GM18511 (cell line): ENCODE data around the gene NEU4.
"Not testable (repeated sequence)": the region's sequence is repeated elsewhere in the genome, so short reads cannot be mapped to it uniquely, and the experiment has no call there.

Source experiments
- ATAC-seq: cut with Tn5 transposase; IDR thresholded peaks from one replicate; pipeline ENCODE4 v1.9.1; 2021; ENCODE audit warnings: mild to moderate bottlenecking, moderate library complexity; ENCODE audit not compliant: unreplicated experiment

NEU4 gene

DNA sequence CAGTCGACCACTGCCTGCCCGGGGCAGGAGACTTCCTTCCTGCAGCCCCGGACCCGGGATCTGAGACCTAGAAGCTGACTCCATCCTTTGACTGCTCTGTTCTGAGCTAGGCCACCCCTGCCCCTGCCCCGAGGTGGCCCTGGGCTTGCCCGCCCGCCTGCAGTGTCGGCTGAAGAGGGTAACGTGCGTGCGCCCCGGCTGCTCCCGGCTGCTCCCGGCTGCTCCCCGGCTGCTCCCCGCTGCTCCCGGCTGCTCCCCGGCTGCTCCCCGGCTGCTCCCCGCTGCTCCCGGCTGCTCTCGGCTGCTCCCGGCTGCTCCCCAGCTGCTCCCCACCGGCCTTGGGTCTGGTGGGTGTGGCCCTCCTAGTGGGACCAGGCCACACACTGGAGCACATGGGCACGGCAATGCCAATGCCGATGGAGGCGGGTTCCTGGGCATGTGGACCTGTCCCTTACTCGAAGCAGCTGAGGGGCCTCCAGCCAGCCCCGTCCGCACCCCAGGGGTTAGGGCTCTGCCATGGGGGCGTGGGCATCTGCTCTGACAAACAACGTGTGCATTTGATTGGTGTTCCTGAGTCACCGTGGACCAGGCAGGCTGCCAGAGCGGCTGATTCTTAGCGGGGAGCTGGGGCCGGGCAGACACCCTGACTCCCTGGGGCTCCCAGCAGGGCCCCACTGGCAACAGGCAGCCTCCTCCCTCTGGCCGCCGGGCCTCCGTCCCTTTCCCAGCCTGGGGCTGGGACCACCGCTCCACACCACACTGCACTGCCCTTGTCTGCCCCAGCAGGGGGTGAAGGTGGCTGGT lies 34.4 kb upstream of the NEU4 start:
- no peak for ATAC-seq

DNA sequence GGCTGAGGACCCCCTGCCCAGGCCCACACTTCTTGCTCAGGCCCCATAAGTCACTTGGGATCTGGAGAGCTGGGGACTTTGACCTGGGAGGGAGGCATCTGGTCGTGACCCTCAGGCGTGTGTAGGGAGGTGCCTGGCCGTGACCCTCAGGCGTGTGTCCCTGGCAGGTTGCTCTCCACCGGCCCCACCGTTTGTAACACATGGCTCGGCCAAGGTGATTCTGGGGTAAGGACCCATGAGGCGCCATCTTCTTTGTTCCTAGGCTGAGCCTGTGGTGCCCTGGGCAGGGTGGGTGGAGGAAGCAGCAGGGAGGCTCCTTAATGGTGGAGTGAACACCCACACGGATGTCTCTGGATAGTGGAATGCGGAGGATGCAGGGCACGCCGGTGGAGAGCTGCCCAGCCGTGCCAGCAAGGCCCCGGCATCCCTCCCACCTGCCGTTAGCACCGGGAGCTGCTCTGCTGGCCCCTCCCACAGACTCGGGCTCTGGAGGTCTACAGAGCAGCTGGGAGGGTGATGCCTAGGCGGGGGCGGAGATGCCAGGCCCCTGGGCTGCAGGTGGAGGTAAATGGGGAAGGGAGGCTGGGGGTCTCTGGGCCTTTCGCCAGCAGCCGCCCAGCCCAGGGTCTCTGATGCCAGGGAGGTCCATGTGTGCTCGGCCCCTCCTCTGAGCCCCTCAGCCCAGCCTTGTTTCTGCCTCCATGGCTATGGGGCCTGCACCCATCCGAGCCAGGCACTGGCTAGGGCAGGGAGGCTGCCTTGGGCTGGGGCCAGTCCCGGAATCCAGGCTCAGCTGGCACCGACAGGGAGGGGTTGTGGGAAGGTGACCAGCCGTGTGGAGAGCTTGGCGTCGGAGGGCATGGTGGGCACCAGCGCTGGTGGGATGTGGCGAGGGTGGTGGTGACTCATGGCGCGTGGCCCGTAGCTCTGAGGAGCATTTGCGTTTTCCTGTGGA lies 33.5 kb upstream of the NEU4 start:
- ATAC-seq, result no peak

DNA sequence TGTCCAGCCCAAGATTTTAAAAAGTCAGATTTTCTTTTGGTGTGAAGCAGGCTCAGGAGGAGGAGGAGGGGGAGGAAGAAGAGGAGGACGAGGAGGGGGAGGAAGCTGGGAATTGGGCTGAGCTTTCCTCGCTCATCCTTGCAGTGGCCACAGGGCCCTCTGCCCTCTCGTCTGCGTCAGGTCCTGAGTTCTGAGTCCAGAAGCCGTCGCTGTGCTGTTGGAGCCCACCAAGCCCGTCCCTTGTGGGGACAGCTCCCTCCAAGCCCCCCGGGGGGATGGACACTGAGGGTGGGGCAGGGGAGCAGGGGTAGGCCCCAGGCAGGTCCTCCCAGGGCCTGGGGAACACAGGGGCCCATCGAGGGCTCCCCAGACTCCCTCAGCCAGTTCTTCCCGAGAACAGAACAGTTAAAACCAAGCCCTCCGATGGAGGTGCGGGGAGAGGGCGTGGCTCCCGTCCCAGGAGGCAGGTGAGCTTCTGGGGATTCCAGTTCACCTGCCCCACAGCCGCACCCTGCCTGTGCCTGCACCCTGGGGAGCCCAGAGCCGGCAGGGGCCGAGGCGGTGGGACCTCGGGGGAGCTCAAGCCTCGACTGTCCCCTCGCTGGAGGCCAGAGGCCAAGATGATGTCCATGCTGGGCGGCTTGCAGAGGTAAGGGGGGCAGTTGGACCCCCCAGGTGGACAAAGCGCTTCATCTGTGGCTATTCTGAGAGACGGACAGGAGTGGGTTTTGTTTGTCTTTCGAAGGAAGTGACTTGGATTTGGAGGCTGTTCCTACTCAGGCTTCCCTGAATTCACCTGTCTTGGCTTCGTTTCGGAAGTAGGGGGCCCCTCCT lies 32.4 kb upstream of the NEU4 start, which contains the start of gene GAL3ST2:
Gene GAL3ST2, plus strand, starts transcription at position 487 of the 834 bp plus-strand sequence. Its CDS starts 134 bp downstream, at position 621.
- no peak for ATAC-seq

- no peak for ATAC-seq
These were observed 31.8 kb upstream of the NEU4 start for GRCh38 chr2:241777170-241777685.

- no peak for ATAC-seq
These were observed 31.0 kb upstream of the NEU4 start for GRCh38 chr2:241777686-241778627.

DNA sequence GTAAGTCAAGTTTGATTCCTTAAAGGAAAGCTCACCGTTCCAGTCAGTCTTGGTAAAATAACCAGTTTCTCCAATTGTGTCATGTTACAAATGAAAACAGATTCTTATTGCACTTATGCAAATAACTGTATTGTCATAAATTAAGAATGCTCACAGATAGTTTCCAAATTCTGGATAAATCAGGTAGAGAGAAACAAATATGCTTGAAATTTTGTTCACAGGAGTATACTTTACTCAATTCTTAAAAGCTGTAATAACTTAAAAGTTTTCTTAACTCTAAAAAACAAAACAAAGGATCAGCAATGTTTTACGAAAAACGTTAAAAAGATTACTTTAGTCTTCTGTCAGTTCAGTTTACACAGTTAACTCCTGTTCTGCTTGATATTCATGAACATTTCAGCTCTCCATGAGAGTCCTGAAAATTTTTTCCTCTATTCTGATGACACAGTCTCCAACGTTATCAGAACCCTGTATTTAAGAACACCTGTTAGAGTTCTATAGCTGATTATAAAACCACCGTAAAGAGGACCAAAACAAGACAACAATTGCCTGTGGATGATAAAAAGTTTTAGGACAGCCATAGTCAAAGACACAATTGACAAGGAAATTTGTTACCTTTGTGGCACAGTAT lies 27.9 kb upstream of the NEU4 start:
- ATAC-seq, result no peak

DNA sequence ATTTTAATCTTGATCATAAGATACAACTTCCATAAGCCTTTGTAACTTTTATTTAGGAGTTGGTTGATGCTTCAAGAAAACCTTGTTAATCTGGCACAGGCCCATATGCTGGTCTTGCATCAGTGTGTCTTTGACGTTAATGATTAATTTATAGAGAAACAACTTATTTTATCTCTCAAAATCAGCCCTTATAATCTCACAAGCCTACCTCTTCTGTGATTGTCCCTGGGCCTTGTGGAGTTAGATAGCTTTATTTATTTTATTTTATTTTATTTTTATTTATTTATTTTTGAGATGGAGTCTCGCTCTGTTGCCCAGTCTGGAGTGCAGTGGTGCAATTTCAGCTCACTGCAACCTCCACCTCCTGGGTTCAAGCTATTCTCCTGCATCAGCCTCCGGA lies 26.9 kb upstream of the NEU4 start:
- not testable (repeated sequence) for ATAC-seq

- no peak for ATAC-seq
These were observed 20.9 kb upstream of the NEU4 start for GRCh38 chr2:241788135-241788534.

GRCh38 chr2:241788572-241788971 lies 20.4 kb upstream of the NEU4 start:
- no peak for ATAC-seq

DNA sequence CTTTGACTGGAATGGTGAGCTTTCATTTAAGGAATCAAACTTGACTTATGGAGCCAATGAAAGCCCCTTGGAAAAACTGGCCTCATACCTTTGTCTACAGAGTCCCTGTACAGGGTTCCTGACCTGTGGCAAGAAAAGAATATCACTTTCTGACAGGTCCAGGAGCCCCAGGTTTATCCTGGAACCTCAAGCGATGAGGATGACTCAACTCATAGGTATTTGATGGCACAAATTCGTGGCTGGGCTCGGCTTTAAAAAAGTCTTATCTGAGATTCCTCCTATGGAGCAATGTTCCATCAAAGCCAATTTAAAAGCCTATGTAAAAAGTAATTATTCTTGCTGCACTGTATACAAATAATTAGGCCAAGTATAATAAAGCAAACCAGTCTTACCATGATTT lies 17.6 kb upstream of the NEU4 start:
- not testable (repeated sequence) for ATAC-seq

- no peak for ATAC-seq
These were observed 15.6 kb upstream of the NEU4 start for GRCh38 chr2:241793385-241793784.

DNA sequence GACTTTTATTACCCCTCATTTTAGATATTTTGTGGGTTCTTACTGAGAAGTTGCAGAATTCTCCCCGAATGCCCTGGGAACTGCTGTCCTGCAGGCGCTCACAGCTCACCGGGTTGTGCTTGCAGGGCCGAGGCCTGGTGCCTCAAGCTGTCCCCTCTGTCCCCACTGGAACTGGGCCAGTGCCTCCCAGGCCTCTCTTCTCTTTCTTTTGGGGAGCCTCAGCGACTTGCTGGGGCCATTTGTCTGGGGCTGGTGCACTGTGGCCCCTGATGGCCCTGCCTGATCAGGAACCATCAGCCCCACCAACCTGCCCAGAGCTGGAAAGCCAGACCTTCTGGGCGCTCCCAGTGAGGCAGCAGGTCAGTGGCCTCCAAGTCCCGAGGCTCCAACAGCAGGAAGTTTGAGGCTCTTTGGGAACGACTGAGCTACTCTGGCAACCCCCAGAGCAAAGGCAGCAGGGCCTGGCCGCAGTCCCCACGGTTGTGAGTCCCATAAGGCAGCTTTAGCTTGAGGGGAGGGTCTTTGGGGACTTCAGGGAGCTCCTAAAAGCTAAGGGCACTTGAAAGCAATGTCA lies 14.7 kb upstream of the NEU4 start:
- no peak for ATAC-seq

GRCh38 chr2:241795021-241795999 lies 13.7 kb upstream of the NEU4 start:
- ATAC-seq, result no peak

DNA sequence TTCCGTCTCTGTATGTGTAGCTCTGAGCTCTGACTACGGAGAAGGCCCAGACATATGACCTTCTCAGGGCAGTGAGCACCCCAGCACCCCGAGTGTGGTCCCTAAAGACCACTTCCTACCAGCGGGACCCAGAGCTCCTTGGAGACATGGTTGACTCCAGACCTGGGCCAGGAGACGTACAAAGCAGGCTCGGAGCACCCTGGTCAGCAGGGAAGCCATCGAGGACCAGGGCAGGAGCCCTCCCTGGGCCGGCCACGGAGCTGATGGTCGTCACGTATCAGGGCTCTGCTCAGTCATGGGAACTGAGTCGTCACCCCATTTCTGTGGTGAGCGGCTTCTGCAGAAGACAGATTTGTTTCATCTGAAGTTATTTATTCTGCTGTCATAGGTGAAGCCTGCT lies 12.8 kb upstream of the NEU4 start:
- ATAC-seq, result no peak

GRCh38 chr2:241796610-241797138 lies 12.3 kb upstream of the NEU4 start:
- no peak for ATAC-seq

DNA sequence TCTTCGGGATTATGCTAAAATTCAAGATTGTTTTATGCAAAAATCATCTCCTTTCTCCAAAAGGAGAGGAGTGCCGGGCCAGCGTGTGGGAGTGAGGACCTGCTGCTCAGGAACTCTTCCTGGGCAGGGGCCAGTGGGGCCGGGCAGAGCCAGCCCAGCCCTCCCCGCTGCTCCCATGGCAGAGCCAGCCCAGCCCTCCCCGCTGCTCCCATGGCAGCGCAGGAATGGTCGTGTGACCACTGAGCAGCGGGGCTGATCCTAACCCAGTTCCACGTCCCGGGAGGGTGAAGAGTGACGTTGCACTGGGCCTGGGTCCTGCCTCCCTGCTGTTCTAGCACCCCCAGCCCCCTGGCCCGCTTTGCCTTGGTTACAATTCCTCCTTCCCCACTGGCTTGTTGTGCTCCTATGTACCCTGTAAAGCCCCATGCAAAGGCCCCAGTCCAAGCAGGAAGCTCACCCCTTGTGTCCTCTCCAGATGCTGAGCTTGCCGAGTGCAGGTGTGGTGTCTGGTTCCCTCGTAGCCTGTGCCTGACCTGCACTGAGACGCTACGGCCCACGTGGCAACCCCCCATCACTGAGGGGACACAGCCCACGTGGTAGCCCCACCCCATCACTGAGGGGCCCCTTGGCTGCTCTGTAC lies 11.4 kb upstream of the NEU4 start:
- no peak for ATAC-seq
